ENCODE results near the gene LRRC3C. TPM values are rescaled to one million over a fixed set of nuclear protein-coding genes. Genes with fewer than 3 reads are reported as not detected.

The LRRC3C gene
- total RNA-seq, 1 donor from 2014 or later: not detected

DNA sequence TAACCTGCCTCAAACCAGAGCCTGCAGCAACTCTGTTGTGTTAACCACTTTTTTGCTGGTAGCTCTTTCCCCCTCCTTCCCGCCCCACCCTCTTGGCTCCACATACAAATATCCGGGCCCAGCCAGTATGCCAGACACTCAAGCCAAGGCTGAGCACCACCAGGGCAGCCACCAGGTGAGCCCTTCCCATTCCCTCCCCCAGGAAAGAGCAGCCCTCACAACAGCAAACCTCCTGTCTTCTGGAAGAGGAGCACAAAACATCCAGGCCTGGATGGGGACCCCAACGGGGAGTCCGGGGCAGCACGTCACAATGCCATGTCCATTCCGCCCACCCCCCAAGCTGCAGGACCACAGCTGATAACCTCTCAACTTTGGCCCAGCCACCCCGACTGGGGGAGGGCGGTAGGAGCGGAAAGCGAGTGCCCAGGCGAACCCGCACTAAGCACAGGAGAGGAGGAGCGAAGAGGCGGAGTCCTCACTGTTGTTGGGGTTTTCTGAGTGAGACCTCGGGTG is 888 bp upstream of the LRRC3C start:
- TF ChIP-seq, protein P1, sequence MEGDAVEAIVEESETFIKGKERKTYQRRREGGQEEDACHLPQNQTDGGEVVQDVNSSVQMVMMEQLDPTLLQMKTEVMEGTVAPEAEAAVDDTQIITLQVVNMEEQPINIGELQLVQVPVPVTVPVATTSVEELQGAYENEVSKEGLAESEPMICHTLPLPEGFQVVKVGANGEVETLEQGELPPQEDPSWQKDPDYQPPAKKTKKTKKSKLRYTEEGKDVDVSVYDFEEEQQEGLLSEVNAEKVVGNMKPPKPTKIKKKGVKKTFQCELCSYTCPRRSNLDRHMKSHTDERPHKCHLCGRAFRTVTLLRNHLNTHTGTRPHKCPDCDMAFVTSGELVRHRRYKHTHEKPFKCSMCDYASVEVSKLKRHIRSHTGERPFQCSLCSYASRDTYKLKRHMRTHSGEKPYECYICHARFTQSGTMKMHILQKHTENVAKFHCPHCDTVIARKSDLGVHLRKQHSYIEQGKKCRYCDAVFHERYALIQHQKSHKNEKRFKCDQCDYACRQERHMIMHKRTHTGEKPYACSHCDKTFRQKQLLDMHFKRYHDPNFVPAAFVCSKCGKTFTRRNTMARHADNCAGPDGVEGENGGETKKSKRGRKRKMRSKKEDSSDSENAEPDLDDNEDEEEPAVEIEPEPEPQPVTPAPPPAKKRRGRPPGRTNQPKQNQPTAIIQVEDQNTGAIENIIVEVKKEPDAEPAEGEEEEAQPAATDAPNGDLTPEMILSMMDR (IDR thresholded peaks at IDR 0.05; ENCODE audit: partially characterized antibody, unreplicated experiment): no peak
- peak overlapping the region; percentile 89 for H3K4me3 Mint-ChIP-seq (ENCODE audit: unreplicated experiment)
- H3K27me3 Mint-ChIP-seq (ENCODE audit: unreplicated experiment): peaks cover 6% of the 10 kb centered on the region
- peak overlapping the region; percentile 69 for H3K27ac Mint-ChIP-seq (ENCODE audit: unreplicated experiment)
- H3K4me1 Mint-ChIP-seq (ENCODE audit: low read depth, unreplicated experiment): peaks cover 33% of the 10 kb centered on the region
- peaks cover 6% of the 10 kb centered on the region for H3K9me3 Mint-ChIP-seq (ENCODE audit: unreplicated experiment)
- H3K36me3 Mint-ChIP-seq (ENCODE audit: unreplicated experiment): no peaks in the 10 kb centered on the region
- no peak for DNase-seq

DNA sequence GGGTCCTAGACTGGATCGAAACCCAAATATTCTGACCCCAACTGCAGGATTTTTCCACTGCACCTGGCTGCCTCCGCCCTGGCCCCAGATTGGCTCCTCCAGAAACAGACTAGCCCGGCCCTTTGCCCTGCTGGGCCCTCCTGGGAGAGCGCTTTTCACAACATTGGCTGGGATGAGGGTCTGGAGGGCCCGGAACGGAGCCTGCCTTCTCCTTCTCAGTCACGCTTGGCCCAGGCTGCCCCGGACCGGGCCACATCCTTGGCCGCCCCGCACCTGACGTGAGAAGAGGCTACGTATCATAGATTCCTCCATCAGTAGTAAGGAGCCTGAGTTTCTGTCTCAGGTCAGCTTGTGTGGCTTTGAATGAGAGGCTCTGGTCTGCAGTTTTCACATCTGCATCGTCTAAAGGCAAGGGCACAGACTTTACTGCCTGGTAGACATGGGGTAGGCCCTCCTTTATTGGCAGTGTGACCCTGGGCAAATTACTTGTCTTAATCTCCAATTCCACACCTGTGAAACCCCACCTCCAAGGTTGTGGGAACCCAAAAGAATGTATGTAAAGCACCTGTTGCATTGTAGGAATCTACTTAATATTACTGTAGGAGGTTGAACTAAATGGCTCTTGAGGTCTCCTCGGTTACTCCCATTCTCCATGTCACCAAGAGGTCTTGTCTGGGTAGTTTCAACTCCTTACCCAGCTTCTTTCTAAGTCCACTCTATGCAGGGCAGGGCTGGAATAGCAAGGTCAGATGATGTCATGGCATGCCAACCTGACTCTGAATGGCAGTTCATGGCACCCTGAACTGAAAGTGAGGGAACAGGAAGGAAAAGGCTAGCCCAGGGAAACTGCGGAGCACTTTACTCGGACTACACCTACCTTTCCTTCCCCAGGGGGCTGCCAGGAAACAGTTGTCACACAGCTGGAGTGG is 661 bp downstream of the LRRC3C start:
- Mint-ChIP-seq H3K4me1 (ENCODE audit: low read depth, unreplicated experiment) (peaks cover 32% of the 10 kb centered on the region), H3K27ac (ENCODE audit: unreplicated experiment) (peak overlapping the region; percentile 69), H3K27me3 (ENCODE audit: unreplicated experiment) (peaks cover 6% of the 10 kb centered on the region), H3K36me3 (ENCODE audit: unreplicated experiment) (no peaks in the 10 kb centered on the region), H3K9me3 (ENCODE audit: unreplicated experiment) (peaks cover 2% of the 10 kb centered on the region), H3K4me3 (ENCODE audit: unreplicated experiment) (peak overlapping the region; percentile 86)
- DNase-seq: no peak
- TF ChIP-seq, protein P1 (IDR thresholded peaks at IDR 0.05; ENCODE audit: partially characterized antibody, unreplicated experiment): no peak

DNA sequence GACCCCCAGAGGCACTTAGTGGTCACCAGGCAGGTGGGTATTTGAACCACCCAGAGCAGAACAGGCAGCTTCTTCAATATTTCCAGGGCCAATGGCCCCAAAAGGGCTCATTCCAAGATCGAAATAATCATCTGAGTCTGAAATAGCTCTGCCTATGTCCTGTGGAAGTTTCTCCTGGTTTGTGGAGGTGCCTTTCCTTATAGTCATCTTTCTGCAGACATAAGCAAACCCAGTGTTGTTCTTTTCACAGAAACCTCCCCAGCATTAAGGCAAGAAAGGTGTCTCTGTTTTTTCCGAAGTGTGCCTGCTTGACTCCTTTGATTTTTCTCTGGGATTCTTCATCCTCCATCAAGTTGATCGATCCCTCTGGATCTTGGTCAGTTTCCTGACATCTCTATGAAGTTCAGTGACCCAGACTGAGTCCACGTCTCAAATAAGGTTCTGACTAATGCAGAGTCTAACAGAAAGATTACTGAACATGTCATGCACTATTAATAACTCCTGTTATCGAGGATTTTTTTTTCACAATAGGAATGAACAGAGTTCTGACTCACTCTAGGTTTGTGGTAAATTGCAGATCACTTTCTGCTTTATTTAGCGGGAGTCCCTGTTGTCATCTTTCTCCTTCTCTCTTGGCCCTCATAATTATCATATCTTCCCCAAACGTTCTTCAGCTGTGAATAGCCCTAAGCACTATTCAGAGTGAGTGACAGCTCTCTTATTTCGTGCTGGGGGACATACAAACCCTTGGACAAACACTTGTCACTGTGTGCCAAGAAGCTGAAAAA is 1.5 kb downstream of the LRRC3C start:
- H3K27ac Mint-ChIP-seq (ENCODE audit: unreplicated experiment): no peak overlapping the region
- TF ChIP-seq, protein P1 (IDR thresholded peaks at IDR 0.05; ENCODE audit: partially characterized antibody, unreplicated experiment): no peak
- peaks cover 6% of the 10 kb centered on the region for H3K27me3 Mint-ChIP-seq (ENCODE audit: unreplicated experiment)
- peaks cover 29% of the 10 kb centered on the region for H3K4me1 Mint-ChIP-seq (ENCODE audit: low read depth, unreplicated experiment)
- DNase-seq: no peak
- H3K36me3 Mint-ChIP-seq (ENCODE audit: unreplicated experiment): no peaks in the 10 kb centered on the region
- H3K4me3 Mint-ChIP-seq (ENCODE audit: unreplicated experiment): no peak overlapping the region
- peaks cover 3% of the 10 kb centered on the region for H3K9me3 Mint-ChIP-seq (ENCODE audit: unreplicated experiment)

DNA sequence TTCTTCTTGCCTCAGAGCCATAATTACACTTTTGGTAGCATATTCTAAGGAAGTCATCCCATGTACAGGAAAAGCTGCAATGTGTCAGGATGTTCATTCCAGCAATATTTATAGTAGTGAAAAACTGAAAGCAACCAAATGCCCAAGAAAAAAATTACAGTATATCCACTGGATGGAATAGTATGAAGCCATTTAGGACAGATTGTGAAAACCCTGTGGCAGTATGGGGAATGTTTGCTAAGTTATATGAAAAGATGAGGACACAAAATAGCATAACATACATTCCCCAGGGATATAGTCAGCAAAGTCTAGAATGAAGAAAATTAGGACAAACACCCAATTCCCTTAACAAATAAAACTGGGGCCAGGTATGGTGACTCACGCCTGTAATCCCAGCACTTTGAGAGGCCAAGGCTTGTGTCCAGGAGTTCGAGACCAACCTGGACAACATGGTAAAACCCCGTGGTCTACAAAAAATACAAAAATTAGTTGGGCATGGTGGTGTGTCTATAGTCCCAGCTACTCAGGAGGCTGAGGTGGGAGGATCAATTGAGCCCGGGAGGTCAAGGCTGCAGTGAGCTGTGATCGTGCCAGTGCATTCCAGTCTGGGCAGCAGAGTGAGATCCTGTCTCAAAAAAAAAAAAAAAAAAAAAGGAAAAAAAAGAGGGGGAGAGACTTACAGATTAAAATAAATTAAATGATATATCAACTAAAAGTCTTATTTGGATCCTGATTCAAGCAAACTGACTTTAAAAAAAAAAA is 2.3 kb downstream of the LRRC3C start:
- H3K27ac Mint-ChIP-seq (ENCODE audit: unreplicated experiment): no peak overlapping the region
- TF ChIP-seq, protein P1 (IDR thresholded peaks at IDR 0.05; ENCODE audit: partially characterized antibody, unreplicated experiment): no peak
- H3K4me3 Mint-ChIP-seq (ENCODE audit: unreplicated experiment): no peak overlapping the region

More for the DNA sequence above, 2.3 kb downstream of the LRRC3C start:
- H3K27me3 Mint-ChIP-seq (ENCODE audit: unreplicated experiment): peaks cover 6% of the 10 kb centered on the region
- peaks cover 27% of the 10 kb centered on the region for H3K4me1 Mint-ChIP-seq (ENCODE audit: low read depth, unreplicated experiment)
- no peak for DNase-seq
- peaks cover 3% of the 10 kb centered on the region for H3K9me3 Mint-ChIP-seq (ENCODE audit: unreplicated experiment)
- no peaks in the 10 kb centered on the region for H3K36me3 Mint-ChIP-seq (ENCODE audit: unreplicated experiment)
